ENCODE results near the gene IGSF11.

Gene IGSF11

GRCh38 chr3:118863731-118864322 is 170.8 kb downstream of the IGSF11 start:
- no peak for DNase-seq

- no peak for DNase-seq
Measured at GRCh38 chr3:118859950-118860349, 174.7 kb downstream of the IGSF11 start.

GRCh38 chr3:118851466-118852193 is 183.0 kb downstream of the IGSF11 start:
- peak; percentile 17 for DNase-seq

GRCh38 chr3:118850687-118851086 is 184.0 kb downstream of the IGSF11 start:
- DNase-seq, result no peak

Measured in activated CD4-positive, alpha-beta T cell treated with anti-CD3 and anti-CD28 coated beads, Interleukin-2, amount 50 U/mL, for 16 hours (primary cell).